Tibial nerve (tissue), 4 donors: ENCODE results near the gene UGT1A8. TPM values are rescaled to one million over a fixed set of nuclear protein-coding genes. Genes with fewer than 3 reads are reported as not detected.
"Not testable (repeated sequence)": the region's sequence is repeated elsewhere in the genome, so short reads cannot be mapped to it uniquely, and the experiment has no call there.

Source experiments
- DNase-seq, 2 donors: peaks; one replicate each; pipeline ENCODE4 v3.0.0-alpha.2; 2019; ENCODE audit warnings: low spot score in 2 of 2
- H3K27ac ChIP-seq, 4 donors: fragments of 200-600 bp; sonication (generic) in 3 of 4; one replicate each; pipeline ENCODE4 v1.5.1; 2017 to 2019; ENCODE audit warnings: mild to moderate bottlenecking in 1 of 4
- H3K27me3 ChIP-seq, 2 donors: fragments of 200-600 bp; sonication (generic) in 1 of 2; one replicate each; pipeline versions ENCODE4 v1.5.1 to v1.6.0; 2017 to 2019
- H3K36me3 ChIP-seq, 3 donors: fragments of 200-600 bp; sonication (generic); one replicate each; pipeline ENCODE4 v1.5.1; 2018 to 2019
- H3K4me1 ChIP-seq, 4 donors: fragments of 200-600 bp; sonication (generic) in 3 of 4; one replicate each; pipeline ENCODE4 v1.5.1; 2017 to 2019
- H3K4me3 ChIP-seq, 4 donors: fragments of 200-600 bp; sonication (generic) in 3 of 4; one replicate each; pipeline ENCODE4 v1.5.1; 2017 to 2019; ENCODE audit warnings: mild to moderate bottlenecking in 1 of 4, moderate library complexity in 1 of 4
- H3K9me3 ChIP-seq, 4 donors: fragments of 200-600 bp; sonication (generic) in 3 of 4; one replicate each; pipeline ENCODE4 v1.5.1; 2017 to 2019
- EP300 ChIP-seq, 2 donors: sonication (generic); formaldehyde crosslinking; IDR thresholded peaks; one replicate each; pipeline ENCODE4 v1.6.1; 2017; ENCODE audit warnings: antibody characterized with exemption in 2 of 2, mild to moderate bottlenecking in 1 of 2
- POLR2A ChIP-seq, 2 donors: fragments of 450-650 bp; IDR thresholded peaks; one replicate each; pipeline ENCODE4 v1.6.1; 2017; ENCODE audit warnings: antibody characterized with exemption in 2 of 2, mild to moderate bottlenecking in 2 of 2, moderate library complexity in 2 of 2
- WGBS, 2 donors: methylation state at CpG; one replicate each; pipeline ENCODE4 v1.1.5; 2018; 5-methylcytosine and 5-hydroxymethylcytosine counted together
- total RNA-seq, 4 donors: library from RNA; depleted of rRNA; stranded (reverse); fragments of >200 nt; gene quantifications; one replicate each; pipeline ENCODE4 v1.1.0, GENCODE V29; 2016
- TF ChIP-seq, protein P1 (sequence below), 5 experiments: fragments of 200-600 bp in 3 of 5; fragments of 450-650 bp in 2 of 5; sonication (generic) in 3 of 5; IDR thresholded peaks; one replicate each; pipeline ENCODE4 v1.5.1; 2016 to 2019; ENCODE audit warnings: antibody characterized with exemption in 5 of 5, mild to moderate bottlenecking in 3 of 5, moderate library complexity in 2 of 5

UGT1A8 gene
- total RNA-seq, 4 donors from 2014 or later, result not detected

DNA sequence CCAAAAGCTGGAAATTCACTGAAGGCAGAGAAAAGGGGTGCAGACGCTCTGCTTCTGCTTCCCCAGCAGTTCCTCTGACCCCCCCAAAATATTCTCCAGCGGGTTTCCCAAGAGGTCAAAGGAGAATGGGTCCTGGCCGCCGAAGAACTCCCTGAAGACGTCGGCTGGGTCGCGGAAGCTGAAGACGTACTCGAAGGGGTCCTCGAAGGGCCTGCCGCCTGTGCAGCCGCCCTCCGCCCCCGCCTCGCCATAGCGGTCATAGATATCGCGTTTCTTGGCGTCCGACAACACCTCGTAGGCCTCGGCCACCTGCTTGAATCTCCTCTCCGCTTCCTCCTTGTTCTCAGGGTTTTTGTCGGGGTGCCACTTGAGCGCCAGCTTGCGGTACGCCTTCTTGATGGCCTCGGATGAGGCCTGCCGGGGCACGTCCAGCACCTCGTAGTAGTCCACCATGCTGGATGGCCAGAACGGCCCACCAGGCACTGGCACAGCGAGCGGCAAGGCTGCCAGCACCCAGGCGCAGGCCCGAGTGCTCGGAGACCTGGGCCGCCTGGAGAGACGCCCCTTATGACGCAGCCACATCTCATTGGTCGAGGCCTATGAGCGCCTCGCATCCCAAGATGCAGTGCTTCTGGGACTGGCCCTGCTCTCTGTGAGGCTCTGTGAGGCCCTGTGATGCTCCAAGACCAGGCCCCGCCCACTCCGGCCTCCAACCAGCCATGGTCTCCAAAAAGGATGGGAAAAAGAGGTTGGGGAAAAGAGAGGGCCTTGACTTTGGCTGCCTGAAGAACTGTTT is 126.2 kb downstream of the UGT1A8 start:
- DNase-seq, result no peak
- 90 to 96% methylated on average over 46 of the region's 46 CpGs for WGBS, 2 donors

DNA sequence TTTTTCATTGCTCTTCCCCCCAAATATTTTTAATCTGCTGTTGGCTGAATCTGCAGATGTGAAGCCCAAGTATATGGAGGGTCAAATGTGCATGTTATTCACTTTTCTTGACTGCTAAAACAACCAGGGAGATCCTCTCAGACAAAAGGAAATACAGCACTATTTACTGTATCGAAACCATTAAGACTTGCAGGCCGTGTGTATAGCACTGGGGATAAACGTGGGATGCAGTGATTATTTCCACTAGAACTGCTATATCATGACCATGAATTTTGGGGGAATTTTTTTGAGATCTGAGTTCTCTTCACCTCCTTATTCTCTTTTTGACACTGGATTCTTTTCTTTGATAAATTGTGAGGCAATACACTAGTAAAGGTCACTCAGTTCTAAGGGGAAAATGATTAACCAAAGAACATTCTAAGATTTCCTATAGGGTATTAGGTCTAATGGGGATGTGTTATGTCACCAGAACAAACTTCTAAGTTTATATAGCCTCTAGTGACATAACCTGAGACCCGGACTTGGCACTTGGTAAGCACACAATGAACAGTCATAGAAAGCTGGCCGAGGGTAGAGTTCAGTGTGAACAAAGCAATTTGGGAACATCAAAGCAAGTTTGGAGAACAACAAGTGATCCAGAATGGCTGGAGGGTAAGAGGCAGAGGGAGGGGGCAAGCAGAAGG is 127.8 kb downstream of the UGT1A8 start:
- Histone ChIP-seq H3K9me3 (peaks cover 0 to under 1% (median 0%) of the 10 kb centered on the region in 4 donors), H3K4me1 (no peaks in the 10 kb centered on the region), H3K27me3 (no peaks in the 10 kb centered on the region), H3K4me3 (no peak overlapping the region), H3K27ac (no peak overlapping the region), H3K36me3 (no peaks in the 10 kb centered on the region)
- WGBS, 2 donors, result 62 to 64% methylated on average over 5 of the region's 5 CpGs
- TF ChIP-seq EP300 (IDR thresholded peaks at IDR 0.05), result no peak
- TF ChIP-seq POLR2A (IDR thresholded peaks at IDR 0.05), result no peak
- TF ChIP-seq, protein P1, sequence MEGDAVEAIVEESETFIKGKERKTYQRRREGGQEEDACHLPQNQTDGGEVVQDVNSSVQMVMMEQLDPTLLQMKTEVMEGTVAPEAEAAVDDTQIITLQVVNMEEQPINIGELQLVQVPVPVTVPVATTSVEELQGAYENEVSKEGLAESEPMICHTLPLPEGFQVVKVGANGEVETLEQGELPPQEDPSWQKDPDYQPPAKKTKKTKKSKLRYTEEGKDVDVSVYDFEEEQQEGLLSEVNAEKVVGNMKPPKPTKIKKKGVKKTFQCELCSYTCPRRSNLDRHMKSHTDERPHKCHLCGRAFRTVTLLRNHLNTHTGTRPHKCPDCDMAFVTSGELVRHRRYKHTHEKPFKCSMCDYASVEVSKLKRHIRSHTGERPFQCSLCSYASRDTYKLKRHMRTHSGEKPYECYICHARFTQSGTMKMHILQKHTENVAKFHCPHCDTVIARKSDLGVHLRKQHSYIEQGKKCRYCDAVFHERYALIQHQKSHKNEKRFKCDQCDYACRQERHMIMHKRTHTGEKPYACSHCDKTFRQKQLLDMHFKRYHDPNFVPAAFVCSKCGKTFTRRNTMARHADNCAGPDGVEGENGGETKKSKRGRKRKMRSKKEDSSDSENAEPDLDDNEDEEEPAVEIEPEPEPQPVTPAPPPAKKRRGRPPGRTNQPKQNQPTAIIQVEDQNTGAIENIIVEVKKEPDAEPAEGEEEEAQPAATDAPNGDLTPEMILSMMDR (IDR thresholded peaks at IDR 0.05), result no peak
- DNase-seq, result no peak

More for the DNA sequence above, 126.2 kb downstream of the UGT1A8 start:
- Histone ChIP-seq H3K9me3 (no peaks in the 10 kb centered on the region), H3K27ac (no peak overlapping the region), H3K36me3 (no peaks in the 10 kb centered on the region), H3K4me3 (no peak overlapping the region), H3K27me3 (no peaks in the 10 kb centered on the region), H3K4me1 (no peaks in the 10 kb centered on the region)
- TF ChIP-seq POLR2A (IDR thresholded peaks at IDR 0.05) (no peak), EP300 (IDR thresholded peaks at IDR 0.05) (no peak)
- TF ChIP-seq, protein P1 (IDR thresholded peaks at IDR 0.05), result no peak

DNA sequence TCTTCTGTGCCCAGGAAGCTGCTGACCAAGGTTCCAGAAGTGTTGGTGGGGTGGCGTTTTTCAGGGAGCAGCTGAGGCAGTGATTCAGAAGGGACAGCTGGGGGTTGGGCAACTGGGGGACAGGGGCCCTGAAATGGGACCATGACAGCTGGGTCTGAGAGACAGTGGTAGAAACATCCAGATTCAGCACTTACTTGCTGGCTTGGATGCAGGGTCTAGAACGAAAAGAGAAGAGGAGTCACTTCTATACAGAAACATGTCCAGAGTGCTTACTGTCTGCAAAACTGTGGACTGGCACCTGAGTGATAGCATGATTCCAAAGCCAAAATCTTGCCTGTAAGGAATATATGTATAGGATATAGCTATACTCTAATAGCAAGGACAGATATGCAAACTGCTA is 128.4 kb downstream of the UGT1A8 start:
- H3K4me3 ChIP-seq, H3K27me3 ChIP-seq, H3K9me3 ChIP-seq, H3K4me1 ChIP-seq, H3K36me3 ChIP-seq, DNase-seq, H3K27ac ChIP-seq: not testable (repeated sequence)
- 57 to 60% methylated on average over 2 of the region's 2 CpGs for WGBS, 2 donors

GRCh38 chr2:233746475-233747282 is 129.2 kb downstream of the UGT1A8 start:
- no peak overlapping the region for H3K27ac ChIP-seq
- peaks cover 0 to 11% (median 1%) of the 10 kb centered on the region in 4 donors for H3K9me3 ChIP-seq
- H3K4me1 ChIP-seq, result no peaks in the 10 kb centered on the region
- WGBS, 2 donors, result 73 to 78% methylated on average over 10 of the region's 10 CpGs
- no peak for DNase-seq
- no peak overlapping the region for H3K4me3 ChIP-seq
- no peaks in the 10 kb centered on the region for H3K36me3 ChIP-seq
- TF ChIP-seq POLR2A (IDR thresholded peaks at IDR 0.05) (no peak), EP300 (IDR thresholded peaks at IDR 0.05) (no peak)
- TF ChIP-seq, protein P1 (IDR thresholded peaks at IDR 0.05), result no peak
- H3K27me3 ChIP-seq, result no peaks in the 10 kb centered on the region

DNA sequence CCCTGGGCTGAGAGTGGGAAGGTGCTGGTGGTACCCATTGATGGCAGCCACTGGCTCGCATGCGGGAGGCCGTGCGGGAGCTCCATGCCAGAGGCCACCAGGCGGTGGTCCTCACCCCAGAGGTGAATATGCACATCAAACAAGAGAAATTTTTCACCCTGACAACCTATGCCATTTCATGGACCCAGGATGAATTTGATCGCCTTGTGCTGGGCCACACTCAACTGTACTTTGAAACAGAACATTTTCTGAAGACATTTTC is 129.8 kb downstream of the UGT1A8 start:
- no peak overlapping the region for H3K27ac ChIP-seq
- H3K27me3 ChIP-seq, result no peaks in the 10 kb centered on the region
- H3K4me1 ChIP-seq, result no peaks in the 10 kb centered on the region
- no peak for DNase-seq
- no peak overlapping the region for H3K4me3 ChIP-seq
- 92 to 97% methylated on average over 6 of the region's 6 CpGs for WGBS, 2 donors
- H3K9me3 ChIP-seq, result peaks cover 0 to 11% (median 1%) of the 10 kb centered on the region in 4 donors
- H3K36me3 ChIP-seq, result no peaks in the 10 kb centered on the region
- no peak for TF ChIP-seq EP300 (IDR thresholded peaks at IDR 0.05)
- TF ChIP-seq, protein P1 (IDR thresholded peaks at IDR 0.05), result no peak
- no peak for TF ChIP-seq POLR2A (IDR thresholded peaks at IDR 0.05)

- H3K27ac ChIP-seq, H3K4me1 ChIP-seq, H3K36me3 ChIP-seq, H3K4me3 ChIP-seq, DNase-seq, H3K27me3 ChIP-seq: not testable (repeated sequence)
- WGBS, 2 donors, result 82 to 86% methylated on average over 2 of the region's 2 CpGs
- H3K9me3 ChIP-seq, result peaks cover 0 to 11% (median 1%) of the 10 kb centered on the region in 4 donors
Observed at GRCh38 chr2:233750689-233751088, 133.3 kb downstream of the UGT1A8 start.

GRCh38 chr2:233751212-233752009 is 134.0 kb downstream of the UGT1A8 start:
- not testable (repeated sequence) for H3K4me1 ChIP-seq, H3K4me3 ChIP-seq, H3K27ac ChIP-seq, H3K36me3 ChIP-seq, H3K27me3 ChIP-seq, DNase-seq
- peaks cover 0 to 11% (median 1%) of the 10 kb centered on the region in 4 donors for H3K9me3 ChIP-seq
- 78 to 80% methylated on average over 2 of the region's 2 CpGs for WGBS, 2 donors
